Colonic mucosa (tissue), 4 donors: Measurements from ENCODE around the gene HCFC1R1. TPM values are rescaled to one million over a fixed set of nuclear protein-coding genes. Genes with fewer than 3 reads are reported as not detected.

Experiments
- DNase-seq: peaks from one replicate; pipeline ENCODE4 v3.0.0-alpha.2; 2020
- H3K27ac ChIP-seq: fragments of 200-600 bp; one replicate; pipeline ENCODE4 v1.8.0; 2021
- H3K27me3 ChIP-seq: fragments of 200-600 bp; one replicate; pipeline ENCODE4 v1.8.0; 2021
- H3K36me3 ChIP-seq: fragments of 200-600 bp; one replicate; pipeline ENCODE4 v1.8.0; 2021
- H3K4me1 ChIP-seq: fragments of 200-600 bp; one replicate; pipeline ENCODE4 v1.8.0; 2021; ENCODE audit warnings: mild to moderate bottlenecking
- H3K4me3 ChIP-seq: fragments of 200-600 bp; one replicate; pipeline ENCODE4 v1.8.0; 2021
- H3K9ac ChIP-seq, 2 donors: one replicate each; pipeline ENCODE4 v1.7.0; 2013; ENCODE audit warnings: control low read depth in 2 of 2, low read depth in 2 of 2, low read length in 2 of 2
- H3K9me3 ChIP-seq: fragments of 200-600 bp; one replicate; pipeline ENCODE4 v1.8.0; 2021
- CTCF ChIP-seq: fragments of 200-600 bp; IDR thresholded peaks from one replicate; pipeline ENCODE4 v1.8.0; 2022; ENCODE audit warnings: antibody characterized with exemption, mild to moderate bottlenecking
- intact Hi-C: fragments of 100-400 bp; cut with DNase I; formaldehyde crosslinking; loops from one replicate; pipeline ENCODE4 v1.14.1; 2022
- total RNA-seq, 2 donors: library from RNA; stranded (reverse); fragmentation: NEBNext Ultra II Directional in 1 of 2; extraction: Animal tissue kit (Norgen Biotek cat#: 25700) in 1 of 2; gene quantifications; one replicate each; pipeline ENCODE4 v1.2.1, GENCODE V29; 2021
- donor health status: healthy.
- donor health status: DM: no; HTN: no; CAD: no.
- donor health status: DM: no; HTN: no; CAD: no.

The HCFC1R1 gene
- total RNA-seq, 2 donors from 2014 or later = 28.7 to 30.0 TPM

- Histone ChIP-seq H3K36me3 (no peaks in the 10 kb centered on the region), H3K27me3 (no peaks in the 10 kb centered on the region), H3K27ac (no peak overlapping the region), H3K4me1 (peaks cover 4% of the 10 kb centered on the region), H3K9me3 (no peaks in the 10 kb centered on the region), H3K4me3 (no peak overlapping the region), H3K9ac (no peak overlapping the region)
- intact Hi-C loops = no loop called here
- peak; percentile 71 for DNase-seq
- no peak for TF ChIP-seq CTCF
Observed at GRCh38 chr16:2977440-2977839, 46.3 kb downstream of the HCFC1R1 start.

GRCh38 chr16:2976673-2977072 lies 47.1 kb downstream of the HCFC1R1 start:
- Histone ChIP-seq H3K36me3 (no peaks in the 10 kb centered on the region), H3K9me3 (no peaks in the 10 kb centered on the region), H3K4me1 (peaks cover 4% of the 10 kb centered on the region), H3K4me3 (no peak overlapping the region), H3K27me3 (no peaks in the 10 kb centered on the region), H3K9ac (no peak overlapping the region), H3K27ac (no peak overlapping the region)
- no peak for DNase-seq
- intact Hi-C loops = no loop called here
- TF ChIP-seq CTCF = no peak

- Histone ChIP-seq H3K9me3 (no peaks in the 10 kb centered on the region), H3K9ac (no peak overlapping the region), H3K4me3 (no peak overlapping the region), H3K27ac (no peak overlapping the region), H3K4me1 (peaks cover 4% of the 10 kb centered on the region), H3K36me3 (no peaks in the 10 kb centered on the region), H3K27me3 (no peaks in the 10 kb centered on the region)
- no peak for TF ChIP-seq CTCF
- no peak for DNase-seq
- intact Hi-C loops = no loop called here
Observed at GRCh38 chr16:2976201-2976600, 47.5 kb downstream of the HCFC1R1 start.

- intact Hi-C loops = no loop called here
- Histone ChIP-seq H3K4me3 (no peak overlapping the region), H3K27me3 (no peaks in the 10 kb centered on the region), H3K9me3 (no peaks in the 10 kb centered on the region), H3K36me3 (no peaks in the 10 kb centered on the region), H3K4me1 (peaks cover 10% of the 10 kb centered on the region), H3K9ac (no peak overlapping the region), H3K27ac (no peak overlapping the region)
- TF ChIP-seq CTCF = no peak
- DNase-seq = no peak
Observed at GRCh38 chr16:2975161-2975795, 48.5 kb downstream of the HCFC1R1 start.

GRCh38 chr16:2974319-2975056 lies 49.3 kb downstream of the HCFC1R1 start:
- TF ChIP-seq CTCF = no peak
- Histone ChIP-seq H3K27ac (no peak overlapping the region), H3K9me3 (no peaks in the 10 kb centered on the region), H3K27me3 (no peaks in the 10 kb centered on the region), H3K4me1 (peaks cover 10% of the 10 kb centered on the region), H3K36me3 (no peaks in the 10 kb centered on the region), H3K9ac (no peak overlapping the region), H3K4me3 (no peak overlapping the region)
- no peak for DNase-seq
- intact Hi-C loops = no loop called here
